Measurements from ENCODE around the gene SPATA20. TPM values are rescaled to one million over a fixed set of nuclear protein-coding genes. Genes with fewer than 3 reads are reported as not detected.
A peak's percentile ranks its signal among the peaks of the same experiment; 100 is the strongest.

SPATA20 gene
- total and polyA plus RNA-seq, 2 of the 8 experiments (the other 6 are each of a cell fraction or from before 2014, with no cell fraction given): 16.2 to 17.5 TPM

DNA sequence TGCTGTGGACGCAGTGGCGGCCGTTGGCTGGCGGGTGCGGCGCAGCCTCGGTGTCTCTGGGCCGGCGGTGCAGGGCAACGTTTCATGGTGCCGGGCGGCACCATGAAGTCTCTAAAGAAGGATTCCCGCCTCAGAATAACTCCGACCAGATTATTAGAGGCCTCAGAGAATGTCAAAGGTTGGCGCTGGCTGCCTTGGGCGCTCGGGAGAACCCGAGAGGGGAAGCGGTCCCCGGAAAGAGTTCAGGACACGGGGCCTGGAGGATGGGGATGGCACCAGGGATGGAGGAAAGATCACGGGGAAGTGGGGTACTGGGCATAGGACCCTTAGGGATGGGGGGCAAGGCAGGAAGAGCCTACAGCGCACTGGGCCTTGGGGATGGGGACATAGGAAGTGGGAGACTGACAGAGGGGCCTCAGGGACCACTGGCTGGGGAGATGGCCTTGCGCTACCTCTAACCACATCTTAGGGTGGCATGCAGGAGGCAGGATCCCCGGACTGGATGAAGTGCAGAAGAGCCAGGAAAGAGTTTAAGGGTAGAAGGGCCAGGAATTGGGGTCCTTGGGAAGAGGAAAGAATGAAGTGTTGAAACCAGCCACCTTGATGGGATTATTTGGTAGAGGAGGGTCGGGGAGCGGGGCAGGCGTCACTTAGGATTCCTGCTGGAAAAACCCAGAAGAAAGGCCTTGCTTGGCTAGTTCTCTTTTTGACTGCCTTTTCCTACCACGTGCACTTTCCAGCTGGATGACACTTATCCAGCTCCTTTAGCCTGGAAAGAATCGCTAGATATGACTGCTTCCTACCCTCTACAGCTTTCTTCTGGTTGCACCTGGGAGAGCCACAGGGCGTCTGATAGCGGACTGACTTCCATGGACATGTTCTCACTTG is 38.2 kb upstream of the SPATA20 start:
- Histone ChIP-seq H2BK12ac (ENCODE audit: low read depth, low read length) (no peak overlapping the region), H3K36me3 (ENCODE audit: control insufficient read depth in 2 of 4, insufficient read depth in 4 of 4, low read length in 3 of 4) (no peaks in the 10 kb centered on the region), H3K4me2 (ENCODE audit: insufficient read depth in 1 of 2, low read depth in 2 of 2, low read length in 2 of 2) (peak overlapping the region; percentile 79 to 87), H2BK120ac (replicated peaks; ENCODE audit: low read depth, low read length) (no peak overlapping the region), H3K18ac (ENCODE audit: extremely low read depth, low read length) (peak overlapping the region; percentile 38; the same call in 1 of the 2 replicates), H3K4me3 (ENCODE audit: extremely low read depth in 1 of 4, insufficient read depth in 2 of 4, low read depth in 3 of 4, low read length in 4 of 4) (peak overlapping the region; percentile 69 to 86 (median 75)), H3K4ac (replicated peaks; ENCODE audit: insufficient read length, low read depth, low read length) (no peak overlapping the region), H2BK15ac (ENCODE audit: low read length) (no peak overlapping the region), H3K56ac (replicated peaks; ENCODE audit: insufficient read length, low read depth, low read length) (no peak overlapping the region), H3K14ac (ENCODE audit: insufficient read length) (no peak overlapping the region), H4K5ac (ENCODE audit: insufficient read length, low read depth, low read length) (no peak overlapping the region), H3K23me2 (ENCODE audit: low read depth, low read length) (peaks cover 3% of the 10 kb centered on the region; the same call in 1 of the 2 replicates), H4K8ac (ENCODE audit: extremely low read depth, insufficient read depth, low read length) (peak overlapping the region; percentile 84; the same call in 1 of the 2 replicates), H3K4me1 (replicated peaks in 1 of 4; ENCODE audit: control insufficient read depth in 3 of 4, insufficient read depth in 4 of 4, low read length in 3 of 4) (peaks cover 2 to 10% (median 6%) of the 10 kb centered on the region in 4 experiments), H2AK5ac (ENCODE audit: low read depth, low read length) (no peak overlapping the region), H3K79me1 (ENCODE audit: low read depth, low read length) (no peaks in the 10 kb centered on the region), H4K91ac (replicated peaks; ENCODE audit: insufficient read length, low read length) (peak overlapping the region; percentile 25), H3K27me3 (replicated peaks in 1 of 4; ENCODE audit: control insufficient read depth in 3 of 4, extremely low read depth in 1 of 4, insufficient read depth in 3 of 4, low read length in 3 of 4) (no peaks in the 10 kb centered on the region; a peak in 1 of 7 replicates), H3K27ac (ENCODE audit: low read depth, low read length) (no peak overlapping the region), H2BK5ac (ENCODE audit: low read depth, low read length) (peak overlapping the region; percentile 52), H3K79me2 (ENCODE audit: control insufficient read depth in 1 of 2, insufficient read depth in 2 of 2, low read length in 2 of 2) (no peaks in the 10 kb centered on the region), H3K23ac (ENCODE audit: insufficient read length) (no peak overlapping the region), H3K9me3 (ENCODE audit: insufficient read depth in 2 of 2, low read depth in 1 of 2, low read length in 1 of 2) (no peaks in the 10 kb centered on the region), H3K9ac (replicated peaks in 1 of 4; ENCODE audit: extremely low read depth in 1 of 4, low read depth in 3 of 4, low read length in 3 of 4) (peak overlapping the region in 3 of 4 experiments; percentile 35 to 45 (median 36); a peak in 5 of 7 replicates), H4K20me1 (replicated peaks in 1 of 2; ENCODE audit: control insufficient read depth in 1 of 2, insufficient read depth in 2 of 2, low read length in 2 of 2) (peaks cover 1 to 3% of the 10 kb centered on the region in 2 experiments), H2AFZ (ENCODE audit: low read length) (peak overlapping the region; percentile 30; the same call in 1 of the 2 replicates), H2BK20ac (ENCODE audit: low read length) (no peak overlapping the region)
- no peak for FAIRE-seq
- DNase-seq (ENCODE audit: low read depth in 1 of 2, low spot score in 2 of 2): no peak
- TF ChIP-seq RBBP5 (IDR thresholded peaks at IDR 0.05; ENCODE audit: borderline replicate concordance, low read depth, low read length): no peak
- peak; percentile 4 for TF ChIP-seq ASH2L (IDR thresholded peaks at IDR 0.05; ENCODE audit: low read length)
- TF ChIP-seq YY1 (IDR thresholded peaks at IDR 0.05; ENCODE audit: low read depth, low read length): 0 out of 2 replicates have a peak, but pooled peaks have one; percentile 14
- TF ChIP-seq SIN3A (conservative IDR thresholded peaks at IDR 0.05 in 1 of 2, IDR thresholded peaks at IDR 0.05 in 1 of 2; ENCODE audit: low read depth in 1 of 2, low read length in 2 of 2): peak; percentile 20 to 78; a peak in 1 of 4 replicates
- TF ChIP-seq CREB1 (IDR thresholded peaks at IDR 0.05): no peak
- 0 out of 2 replicates have a peak, but pooled peaks have one; percentile 26 for TF ChIP-seq GABPA (IDR thresholded peaks at IDR 0.05; ENCODE audit: borderline replicate concordance, insufficient read depth, low read length)
- no peak for TF ChIP-seq CBX5 (IDR thresholded peaks at IDR 0.05; ENCODE audit: low read depth, low read length)
- 24% methylated on average over 32 of the region's 32 CpGs; no CpG with 5 or more reads in 1 of the 2 experiments for WGBS, 2 experiments (ENCODE audit: extremely low coverage in 1 of 2, insufficient coverage in 1 of 2, insufficient read length in 1 of 2, insufficient replicate concordance in 2 of 2, low coverage in 1 of 2, low lambda C conversion rate in 2 of 2, missing lambda C conversion rate in 1 of 2)
- POLR2A ChIA-PET (ENCODE audit: partially characterized antibody): no interaction called here
- CTCF ChIA-PET (ENCODE audit: partially characterized antibody): interaction anchor here (0.7 to 1.8 kb wide), 7 partner anchors 8 to 310 kb away, joined by 3 to 7 read pairs (median 5); no protein-coding TSS in a partner anchor
